GM18499 (cell line): ENCODE measurements around the gene DRC1.

Experiments
- ATAC-seq: cut with Tn5 transposase; IDR thresholded peaks from one replicate; pipeline ENCODE4 v1.9.1; 2021; ENCODE audit warnings: moderate number of reproducible peaks; ENCODE audit not compliant: insufficient read depth, unreplicated experiment

Gene DRC1

DNA sequence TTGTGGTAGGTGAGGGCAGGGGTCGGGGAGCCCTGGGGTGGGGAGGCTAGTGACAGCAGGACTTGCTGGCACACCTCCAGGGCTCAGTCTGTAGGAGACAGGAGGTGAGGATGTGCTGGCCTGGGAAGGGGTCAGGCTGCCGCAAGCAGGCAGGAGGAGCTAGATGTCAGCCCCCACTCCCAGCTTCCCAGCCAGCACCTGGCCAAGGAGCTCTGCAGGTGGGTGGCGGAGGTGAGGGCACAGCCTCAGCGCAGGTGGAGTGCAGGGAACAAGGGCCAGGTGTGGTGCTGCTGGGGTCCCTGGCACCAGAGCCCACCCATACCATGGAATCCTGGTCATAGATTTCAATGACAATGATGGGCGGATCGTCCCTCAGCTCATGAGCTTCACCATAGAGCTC lies 73.3 kb downstream of the DRC1 start:
- no peak for ATAC-seq

DNA sequence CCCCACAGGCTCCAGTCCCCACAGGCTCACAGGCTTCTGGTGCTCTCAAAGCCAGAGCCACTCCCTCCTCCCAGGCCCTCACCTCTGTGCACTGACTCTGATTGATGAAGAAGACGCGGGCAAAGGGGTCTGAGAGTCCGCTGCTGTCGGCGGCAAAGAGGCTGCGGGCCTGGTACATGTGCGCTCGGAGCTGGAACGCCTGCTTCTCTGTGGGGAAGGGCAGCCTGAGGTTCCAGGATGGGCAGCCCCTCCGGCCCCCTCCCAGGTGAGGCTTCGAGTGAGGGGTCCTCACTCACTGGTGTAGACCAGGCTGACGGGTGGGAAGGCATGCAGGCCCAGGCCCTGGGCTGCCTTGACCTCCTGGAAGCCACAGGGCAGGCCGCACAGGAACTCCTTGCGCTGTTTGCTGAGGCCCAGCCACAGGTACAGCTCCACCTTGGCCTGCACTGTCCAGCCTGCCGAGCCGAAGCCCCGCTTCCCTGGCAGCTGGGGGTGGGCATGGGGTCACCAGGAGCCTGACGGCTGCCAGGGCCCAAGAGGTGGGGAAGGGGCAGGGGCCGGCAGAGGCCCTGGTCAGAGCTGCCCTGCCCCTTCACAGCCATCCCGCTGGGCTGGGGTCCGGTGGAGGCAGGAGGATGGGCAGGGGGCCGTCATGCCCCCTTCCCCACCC lies 74.2 kb downstream of the DRC1 start:
- no peak for ATAC-seq

DNA sequence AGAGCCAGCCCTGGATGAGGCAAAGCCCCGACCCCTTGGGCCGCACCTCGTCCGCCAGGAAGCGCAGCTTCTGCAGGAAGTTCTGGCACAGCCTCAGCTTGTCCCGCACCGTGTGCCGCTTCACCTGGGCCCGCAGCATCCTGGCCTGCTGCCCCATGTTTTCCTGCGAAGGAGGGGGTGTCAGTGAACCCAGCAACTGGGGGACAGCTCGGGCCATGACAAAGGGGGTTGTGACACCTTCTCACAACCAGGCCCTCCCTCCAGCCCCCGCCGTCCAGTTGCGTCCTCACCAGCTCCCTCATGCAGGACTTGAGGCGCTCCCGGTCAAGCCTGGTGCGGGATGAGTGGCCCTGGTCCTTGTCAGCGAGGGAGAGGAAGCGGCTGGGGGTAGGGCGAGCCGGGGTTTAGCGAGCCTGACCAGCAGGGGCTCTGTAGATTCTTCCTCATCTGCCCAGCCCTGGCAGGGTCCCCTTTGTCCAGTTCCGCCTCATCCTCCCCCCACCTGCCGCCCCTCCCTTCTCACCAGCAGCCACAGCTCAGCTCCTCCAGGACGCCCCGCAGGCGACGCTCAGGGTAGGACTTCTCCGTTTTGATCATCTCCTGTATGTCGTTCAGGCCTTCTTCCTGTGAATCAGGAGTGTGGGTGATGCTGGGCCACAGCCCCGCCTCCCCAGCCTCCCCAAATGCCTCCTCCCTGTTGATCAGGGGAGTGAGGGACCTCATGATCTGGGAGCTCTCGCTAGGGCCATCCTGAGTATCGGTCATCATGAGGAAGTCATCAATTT lies 75.6 kb downstream of the DRC1 start:
- ATAC-seq, result no peak

- ATAC-seq, result no peak
Measured at GRCh38 chr2:26477911-26478253, 76.2 kb downstream of the DRC1 start, which contains the start of gene OTOF. OTOF (minus strand) TSS chr2:26478124.

GRCh38 chr2:26478366-26478765 lies 76.6 kb downstream of the DRC1 start:
- no peak for ATAC-seq

DNA sequence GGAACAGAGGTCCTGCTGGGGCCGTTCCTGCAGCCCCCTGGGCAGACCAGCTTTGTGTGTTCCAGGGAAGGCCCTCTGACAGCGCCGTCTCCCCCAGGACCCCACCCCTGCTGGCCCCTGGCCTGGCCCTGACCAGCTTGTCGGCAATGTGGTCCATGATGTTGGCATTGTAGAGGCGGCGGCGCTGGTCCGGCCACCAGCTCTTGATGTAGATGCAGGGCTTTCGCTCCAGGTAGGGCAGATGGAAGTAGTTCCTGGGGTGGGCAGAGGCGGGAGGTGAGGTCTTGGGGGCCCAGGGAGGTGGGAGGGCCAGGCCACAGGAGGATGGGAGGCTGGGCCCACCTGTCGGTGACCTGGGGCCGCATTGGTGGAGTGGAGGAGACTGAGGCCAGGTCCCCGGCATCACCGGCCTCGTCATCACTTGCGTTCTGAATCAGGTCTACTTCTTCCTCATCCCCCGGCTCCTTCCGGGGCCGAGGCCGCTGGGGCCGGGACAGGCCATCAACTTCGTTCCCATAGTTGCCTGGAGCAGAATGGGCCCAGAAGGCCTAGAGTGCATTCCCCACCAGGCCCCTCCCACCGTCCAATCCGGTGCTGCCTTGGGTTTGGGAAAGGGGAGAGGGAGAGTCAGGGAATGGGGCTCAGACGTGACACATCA lies 77.5 kb downstream of the DRC1 start:
- ATAC-seq, result no peak

DNA sequence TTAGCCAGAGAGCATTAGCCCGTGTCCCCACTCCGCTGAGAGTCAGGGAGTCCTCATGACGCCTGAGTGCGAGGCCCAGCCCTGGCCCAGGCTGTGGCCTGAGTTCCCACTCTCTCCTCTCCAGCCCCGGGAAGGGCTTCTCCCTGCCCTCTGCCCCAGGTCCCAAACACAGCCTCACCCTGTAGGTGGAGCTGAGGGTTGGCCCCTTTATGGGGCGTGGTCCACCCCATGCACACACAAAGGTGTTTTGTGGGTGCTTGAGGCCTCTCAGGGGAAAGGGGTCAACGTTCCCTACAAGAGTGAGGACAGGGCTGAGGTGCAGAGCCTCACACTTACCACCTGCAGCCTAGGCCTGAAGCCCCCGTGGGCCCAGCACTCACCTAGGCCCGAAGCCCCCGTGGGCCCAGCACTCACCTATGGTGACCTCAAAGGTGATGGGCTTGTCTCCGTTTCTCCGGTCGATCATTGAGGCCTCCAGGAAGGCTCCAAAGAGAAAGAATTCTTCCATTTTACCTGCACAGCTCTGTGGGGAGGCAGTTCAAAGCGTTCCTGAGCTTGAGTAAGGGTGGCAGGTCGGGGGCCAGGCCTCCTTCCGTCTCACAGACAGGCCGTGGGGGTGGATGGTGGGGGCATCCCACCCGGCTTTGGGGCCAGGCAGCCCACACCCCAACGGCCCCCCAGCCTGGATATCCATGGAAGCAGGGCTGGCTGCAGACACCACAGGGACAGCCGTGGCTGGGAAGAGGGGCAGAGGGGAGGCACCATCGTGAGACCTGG lies 78.3 kb downstream of the DRC1 start:
- no peak for ATAC-seq

DNA sequence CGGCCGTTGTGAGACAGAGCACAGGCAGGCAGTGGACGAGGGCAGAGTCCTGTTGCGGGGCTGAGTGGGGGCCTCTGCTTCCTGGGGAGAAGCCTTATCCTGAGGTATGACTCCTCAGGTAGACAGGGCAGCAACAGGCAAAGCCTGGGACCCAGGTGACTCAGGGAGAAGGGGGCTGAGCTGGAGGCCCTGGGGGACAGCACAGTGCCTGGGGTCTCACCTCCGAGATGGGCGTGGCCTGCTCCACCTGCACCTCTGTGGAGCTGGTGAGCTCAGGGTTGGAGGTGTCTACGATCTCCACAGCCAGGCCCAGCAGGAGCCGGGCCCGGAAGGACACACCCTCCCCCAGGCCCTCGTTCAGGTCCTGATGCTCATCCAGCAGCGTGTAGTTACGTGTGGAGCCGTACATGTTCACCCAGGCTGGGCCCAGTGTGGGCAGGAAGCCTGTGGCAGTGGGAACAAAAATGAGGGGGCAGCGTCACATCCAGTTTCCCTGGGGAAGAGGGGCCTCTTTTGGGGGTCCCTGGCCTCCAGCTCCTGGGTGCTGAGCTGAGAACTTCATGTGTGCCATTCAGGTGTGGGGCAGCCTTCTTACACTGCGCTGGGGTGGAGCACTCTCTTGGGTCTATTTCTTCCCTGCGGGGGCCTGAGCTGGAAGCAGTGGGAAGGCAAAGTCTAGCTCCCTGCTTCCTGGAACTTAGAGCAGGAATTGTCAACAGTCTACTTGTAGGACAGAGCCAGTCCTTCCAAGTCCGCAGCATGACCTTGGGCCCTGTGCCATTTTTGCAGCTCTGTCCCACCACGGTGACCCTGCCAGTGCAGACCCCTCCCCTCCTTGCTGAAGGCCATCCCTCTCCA lies 79.1 kb downstream of the DRC1 start:
- ATAC-seq, result no peak

DNA sequence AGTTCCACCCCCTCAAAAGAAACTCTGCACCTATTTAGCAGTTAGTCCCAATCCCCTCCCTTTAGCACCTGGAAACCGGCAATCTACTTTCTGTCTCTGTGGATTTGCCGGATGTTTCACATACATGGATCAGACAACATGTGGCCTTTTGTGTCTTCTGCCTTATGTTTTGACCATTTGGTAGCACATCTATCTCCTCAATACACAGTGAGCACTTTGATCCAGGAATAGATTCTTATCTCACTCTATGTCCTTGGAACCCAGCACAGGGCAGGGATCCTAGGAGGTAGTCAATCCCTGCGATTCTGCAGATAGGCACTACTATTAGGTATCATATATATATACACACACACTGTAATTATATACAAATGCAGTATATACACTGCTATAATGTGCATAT lies 80.0 kb downstream of the DRC1 start:
- no peak for ATAC-seq

DNA sequence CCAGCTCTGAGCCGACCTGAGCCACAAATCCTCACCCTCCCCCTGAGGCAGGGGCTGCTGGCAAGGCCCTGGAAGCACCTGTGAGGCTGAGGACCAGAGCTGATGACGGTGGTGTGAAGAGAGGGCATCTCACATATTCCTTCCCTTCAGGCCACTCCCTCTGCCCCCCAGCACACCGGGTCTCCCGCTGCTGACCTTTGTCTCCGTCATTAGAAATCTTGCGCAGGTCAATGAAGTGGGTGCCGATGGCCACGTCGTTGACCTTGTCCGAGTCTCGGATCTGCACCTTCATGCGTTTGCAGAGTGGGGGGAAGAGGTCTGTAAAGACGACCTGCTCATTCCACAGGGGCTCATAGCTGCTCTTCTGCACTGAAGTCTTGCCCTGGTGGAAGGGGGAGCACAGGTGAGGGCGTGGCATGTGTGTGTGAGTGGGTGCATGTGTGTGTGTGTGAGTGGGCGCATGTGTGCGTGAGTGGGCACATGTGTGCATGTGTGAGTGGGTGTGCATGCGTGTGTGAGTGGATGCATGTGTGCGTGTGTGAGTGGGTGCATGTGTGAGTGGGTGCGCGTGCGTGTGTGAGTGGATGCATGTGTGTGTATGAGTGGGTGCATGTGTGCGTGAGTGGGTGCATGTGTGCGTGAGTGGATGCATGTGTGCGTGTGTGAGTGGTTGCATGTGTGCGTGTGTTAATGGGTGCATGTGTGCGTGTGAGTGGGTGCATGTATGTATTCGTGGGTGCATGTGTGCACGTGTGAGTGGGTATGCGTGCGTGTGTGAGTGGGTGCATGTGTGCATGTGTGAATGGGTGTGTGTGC lies 80.7 kb downstream of the DRC1 start:
- ATAC-seq, result no peak

DNA sequence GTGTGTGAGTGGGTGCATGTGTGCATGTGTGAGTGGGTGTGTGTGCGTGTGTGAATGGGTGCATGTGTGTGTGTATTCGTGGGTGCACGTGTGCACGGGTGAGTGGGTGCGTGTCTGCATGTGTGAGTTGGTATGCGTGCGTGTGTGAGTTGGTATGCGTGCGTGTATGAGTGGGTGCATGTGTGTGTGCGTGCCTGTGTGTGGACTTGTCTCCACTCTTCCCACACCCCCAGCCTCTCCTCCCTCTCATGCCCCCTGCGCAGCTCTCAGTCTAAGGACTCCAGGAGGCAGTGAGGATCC lies 81.3 kb downstream of the DRC1 start:
- no peak for ATAC-seq

DNA sequence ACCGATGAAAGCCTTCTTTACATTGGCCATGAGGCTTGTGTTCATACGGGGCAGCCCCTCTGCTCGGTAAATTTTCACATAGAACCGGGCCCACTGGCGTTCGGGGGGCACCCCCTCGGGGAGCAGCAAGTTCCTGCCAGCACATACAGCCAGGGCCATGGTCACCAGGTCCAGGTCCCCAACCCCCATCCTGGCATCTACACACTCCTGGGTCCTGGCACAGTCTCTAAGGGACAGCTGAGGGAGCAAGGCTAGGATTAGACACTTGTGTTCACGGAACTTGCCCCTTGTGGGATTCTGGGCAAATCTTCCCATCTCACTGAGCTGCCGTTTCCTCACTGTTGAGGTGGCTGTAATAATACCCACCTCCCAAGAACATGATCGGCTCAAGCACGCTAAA lies 81.8 kb downstream of the DRC1 start:
- no peak for ATAC-seq

DNA sequence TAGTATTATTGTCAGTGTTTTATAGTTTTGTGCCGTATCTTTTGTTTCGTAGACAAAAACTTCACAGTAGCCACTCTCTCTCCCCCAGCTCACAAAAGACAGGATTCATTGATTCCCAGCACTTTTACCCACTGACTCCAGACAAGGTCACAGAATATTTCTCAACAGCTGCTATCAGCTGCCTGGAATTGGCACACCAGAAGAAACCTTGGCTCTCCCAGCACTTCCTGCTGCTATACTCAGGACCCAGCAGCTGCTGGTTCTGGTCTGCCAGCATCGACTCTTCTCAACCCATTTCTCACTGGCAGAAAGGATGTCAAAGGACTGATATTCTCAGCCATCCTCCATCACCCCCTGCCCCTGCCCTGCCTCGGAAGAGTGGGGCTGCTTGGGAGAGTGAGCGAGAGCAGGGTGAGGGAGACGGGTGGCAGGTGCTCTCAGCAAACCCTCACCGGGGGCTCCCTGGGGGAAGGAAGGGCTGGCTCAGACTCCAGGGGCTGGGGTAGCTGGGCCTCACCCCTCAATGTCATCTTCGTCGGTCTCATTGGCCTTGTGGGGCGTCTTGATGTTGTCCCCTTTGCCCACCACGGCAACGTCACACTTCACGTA lies 82.3 kb downstream of the DRC1 start:
- no peak for ATAC-seq

GRCh38 chr2:26484579-26484978 lies 82.9 kb downstream of the DRC1 start:
- ATAC-seq, result no peak

GRCh38 chr2:26485099-26485498 lies 83.4 kb downstream of the DRC1 start:
- no peak for ATAC-seq

- no peak for ATAC-seq
Measured at GRCh38 chr2:26485725-26486418, 84.2 kb downstream of the DRC1 start.

DNA sequence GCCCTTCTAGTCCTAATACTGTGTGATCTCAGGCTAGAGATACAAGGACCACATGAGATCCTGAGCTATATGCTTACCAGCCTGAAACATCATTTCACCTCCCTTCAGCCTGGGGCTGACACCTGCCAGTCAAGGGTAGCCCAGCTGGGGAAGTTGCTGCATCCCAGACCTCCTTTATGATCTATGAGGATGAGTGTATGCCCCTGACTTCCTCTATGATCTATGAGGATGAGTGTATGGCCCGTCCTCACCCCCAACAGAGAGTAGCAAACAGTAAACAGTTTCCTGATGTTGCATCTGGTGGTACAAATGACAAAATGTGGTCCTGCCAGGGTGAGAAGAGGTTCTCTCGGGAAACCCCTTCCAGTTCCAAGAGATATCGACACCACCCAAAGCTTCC lies 85.1 kb downstream of the DRC1 start:
- ATAC-seq, result no peak

GRCh38 chr2:26487192-26487591 lies 85.5 kb downstream of the DRC1 start:
- ATAC-seq, result no peak
